HL-60 (cell line): Measurements from ENCODE around the gene FGF3.

Experiments
- DNase-seq, 2 experiments: peaks; one replicate each; pipeline ENCODE4 v3.0.0-alpha.2; 2010 to 2020; ENCODE audit warnings: low read depth in 1 of 2, low spot score in 1 of 2
- H3K27ac ChIP-seq: fragments of 250-450 bp; sonication (Bioruptor Pico); replicated peaks from 2 replicates; pipeline ENCODE4 v1.5.1; 2020; ENCODE audit warnings: mild to moderate bottlenecking, moderate library complexity
- H3K27me3 ChIP-seq: fragments of 250-450 bp; sonication (Bioruptor Pico); 2 replicates; pipeline ENCODE4 v1.5.1; 2021; ENCODE audit warnings: mild to moderate bottlenecking, moderate library complexity; ENCODE audit not compliant: insufficient read depth, poor library complexity, severe bottlenecking
- H3K4me3 ChIP-seq: replicated peaks from 2 replicates; pipeline ENCODE4 v1.5.1; 2011; ENCODE audit warnings: mild to moderate bottlenecking, control low read depth, low read length; ENCODE audit not compliant: insufficient read depth
- CTCF ChIP-seq: IDR thresholded peaks from one replicate; pipeline ENCODE4 v1.5.1; 2011; ENCODE audit warnings: low read length, control low read depth, inconsistent platforms; ENCODE audit not compliant: insufficient read depth
- GABPA ChIP-seq: IDR thresholded peaks from 2 replicates; pipeline ENCODE4 v1.6.1; 2012; ENCODE audit warnings: low read depth
- POLR2AphosphoS5 ChIP-seq: IDR thresholded peaks from 2 replicates; pipeline ENCODE4 v1.6.1; 2012; ENCODE audit warnings: low read depth
- SPI1 ChIP-seq: IDR thresholded peaks from 2 replicates; pipeline ENCODE4 v1.6.1; 2012; ENCODE audit warnings: low read depth, mild to moderate bottlenecking, borderline replicate concordance
- TF ChIP-seq, protein P1 (sequence below): IDR thresholded peaks from 2 replicates; pipeline ENCODE4 v1.6.1; 2012; ENCODE audit warnings: low read depth; ENCODE audit not compliant: insufficient replicate concordance

FGF3 gene

DNA sequence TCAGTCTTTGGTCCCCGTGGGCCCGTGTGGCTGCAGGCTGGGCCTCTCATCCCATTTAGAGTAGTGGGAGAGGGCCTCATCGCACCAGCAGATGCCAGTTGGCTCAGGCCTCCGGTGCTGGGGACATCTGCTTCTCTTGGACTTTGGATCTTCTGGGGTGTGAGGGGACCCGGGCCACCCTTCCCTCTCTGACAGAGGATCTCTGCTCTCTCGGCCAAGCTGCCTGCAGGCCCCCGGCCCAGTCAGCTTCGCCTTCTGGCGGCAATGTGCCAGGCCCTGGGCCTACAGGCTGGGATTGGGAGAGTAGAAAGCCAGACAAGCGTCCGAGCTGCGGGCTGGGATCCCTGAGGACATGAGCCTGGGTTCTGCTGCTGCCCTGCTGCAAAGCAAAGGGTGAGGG lies 15.0 kb upstream of the FGF3 start:
- no peak overlapping the region for H3K27ac ChIP-seq
- TF ChIP-seq GABPA (no peak), CTCF (no peak), SPI1 (no peak), POLR2AphosphoS5 (no peak)
- TF ChIP-seq, protein P1, sequence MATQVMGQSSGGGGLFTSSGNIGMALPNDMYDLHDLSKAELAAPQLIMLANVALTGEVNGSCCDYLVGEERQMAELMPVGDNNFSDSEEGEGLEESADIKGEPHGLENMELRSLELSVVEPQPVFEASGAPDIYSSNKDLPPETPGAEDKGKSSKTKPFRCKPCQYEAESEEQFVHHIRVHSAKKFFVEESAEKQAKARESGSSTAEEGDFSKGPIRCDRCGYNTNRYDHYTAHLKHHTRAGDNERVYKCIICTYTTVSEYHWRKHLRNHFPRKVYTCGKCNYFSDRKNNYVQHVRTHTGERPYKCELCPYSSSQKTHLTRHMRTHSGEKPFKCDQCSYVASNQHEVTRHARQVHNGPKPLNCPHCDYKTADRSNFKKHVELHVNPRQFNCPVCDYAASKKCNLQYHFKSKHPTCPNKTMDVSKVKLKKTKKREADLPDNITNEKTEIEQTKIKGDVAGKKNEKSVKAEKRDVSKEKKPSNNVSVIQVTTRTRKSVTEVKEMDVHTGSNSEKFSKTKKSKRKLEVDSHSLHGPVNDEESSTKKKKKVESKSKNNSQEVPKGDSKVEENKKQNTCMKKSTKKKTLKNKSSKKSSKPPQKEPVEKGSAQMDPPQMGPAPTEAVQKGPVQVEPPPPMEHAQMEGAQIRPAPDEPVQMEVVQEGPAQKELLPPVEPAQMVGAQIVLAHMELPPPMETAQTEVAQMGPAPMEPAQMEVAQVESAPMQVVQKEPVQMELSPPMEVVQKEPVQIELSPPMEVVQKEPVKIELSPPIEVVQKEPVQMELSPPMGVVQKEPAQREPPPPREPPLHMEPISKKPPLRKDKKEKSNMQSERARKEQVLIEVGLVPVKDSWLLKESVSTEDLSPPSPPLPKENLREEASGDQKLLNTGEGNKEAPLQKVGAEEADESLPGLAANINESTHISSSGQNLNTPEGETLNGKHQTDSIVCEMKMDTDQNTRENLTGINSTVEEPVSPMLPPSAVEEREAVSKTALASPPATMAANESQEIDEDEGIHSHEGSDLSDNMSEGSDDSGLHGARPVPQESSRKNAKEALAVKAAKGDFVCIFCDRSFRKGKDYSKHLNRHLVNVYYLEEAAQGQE: no peak

DNA sequence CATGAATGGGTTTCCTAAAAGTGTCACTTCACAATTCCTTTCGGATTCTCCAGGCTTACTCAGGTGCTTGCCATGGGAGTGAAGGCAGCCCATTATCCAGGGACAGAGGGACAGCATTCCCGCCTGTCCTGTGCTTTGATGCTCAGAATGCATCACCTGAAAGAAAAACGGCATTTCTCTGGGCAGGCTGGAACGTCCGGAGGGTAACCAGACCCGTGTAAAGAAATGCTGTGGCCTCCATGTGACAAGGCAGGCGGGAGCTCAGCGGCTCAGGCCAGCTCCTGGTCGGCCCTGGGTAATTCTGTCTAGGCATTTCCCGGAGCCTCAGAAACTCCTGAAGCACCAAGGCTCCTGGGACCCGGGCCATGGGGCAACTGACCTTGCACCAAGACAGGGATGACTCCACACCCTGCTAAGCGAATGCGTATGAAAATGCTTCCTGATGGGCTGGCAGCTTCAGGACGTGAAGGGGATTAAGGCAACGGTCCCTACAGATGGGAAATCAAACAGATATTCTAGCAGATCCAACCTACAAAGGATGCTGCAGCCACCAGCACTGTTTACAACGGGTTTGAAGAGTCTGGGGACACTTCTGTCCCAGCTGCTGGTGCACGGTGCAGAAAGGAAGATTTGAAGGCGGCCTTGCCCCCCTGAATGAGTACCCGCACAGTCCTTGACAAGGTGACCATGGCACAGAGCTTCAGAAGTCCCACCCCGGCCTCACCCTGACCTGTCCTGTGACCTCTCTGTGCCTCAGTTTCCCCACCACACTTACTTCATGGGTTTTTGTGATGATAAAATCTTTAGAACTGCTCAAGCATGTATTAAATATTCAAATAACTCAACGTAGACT lies 13.6 kb upstream of the FGF3 start:
- DNase-seq: no peak
- H3K27ac ChIP-seq: no peak overlapping the region
- TF ChIP-seq GABPA (no peak), SPI1 (no peak), POLR2AphosphoS5 (no peak), CTCF (no peak)
- TF ChIP-seq, protein P1: no peak
- H3K27me3 ChIP-seq: peaks cover 5% of the 10 kb centered on the region
- no peak overlapping the region for H3K4me3 ChIP-seq

More for the DNA sequence above, 15.0 kb upstream of the FGF3 start:
- H3K4me3 ChIP-seq: no peak overlapping the region
- DNase-seq: no peak
- H3K27me3 ChIP-seq: peaks cover 5% of the 10 kb centered on the region

DNA sequence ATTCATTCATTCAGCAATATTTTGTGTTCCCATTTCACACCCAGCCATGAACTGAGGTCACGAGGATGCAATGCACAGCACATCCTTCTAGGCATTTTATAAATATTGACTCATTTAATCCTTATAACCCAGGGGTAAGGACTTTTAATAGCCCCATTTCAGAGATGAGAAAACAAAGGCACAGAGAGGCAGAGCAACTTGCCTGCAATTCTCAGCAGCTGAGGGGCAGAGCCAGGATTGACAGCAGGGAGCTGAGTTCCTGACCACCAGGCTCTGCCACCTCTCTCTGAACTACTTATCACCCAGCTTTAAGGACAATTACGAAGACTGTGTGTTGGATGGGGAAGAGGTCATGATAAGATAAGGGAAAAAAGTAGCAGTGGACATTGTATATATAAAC lies 12.8 kb upstream of the FGF3 start:
- TF ChIP-seq GABPA: no peak
- no peak for TF ChIP-seq SPI1
- no peak for TF ChIP-seq CTCF
- TF ChIP-seq, protein P1: no peak
- no peak for TF ChIP-seq POLR2AphosphoS5
- H3K27me3 ChIP-seq: peaks cover 5% of the 10 kb centered on the region
- H3K27ac ChIP-seq: no peak overlapping the region
- H3K4me3 ChIP-seq: no peak overlapping the region
- no peak for DNase-seq
